Endothelial cell of umbilical vein (primary cell): Measurements from ENCODE around the gene IFI6. TPM values are rescaled to one million over a fixed set of nuclear protein-coding genes. Genes with fewer than 3 reads are reported as not detected.

Source experiments
- BruUV-seq: library from RNA; stranded (reverse); fragments of 400-500 nt; replicated peaks from 2 replicates; lab custom pipeline; 2021; lab: Mats Ljungman, UMichigan
- CTCF ChIA-PET: fragments of 300-600, 350-600 bp; sonication (Branson Sonifier 250); formaldehyde crosslinking; loops from one replicate; lab custom pipeline; 2021; ENCODE audit warnings: antibody characterized with exemption, inconsistent platforms; lab: Charles Lee
- POLR2A ChIA-PET: fragments of 300-600, 350-600 bp; sonication (Branson Sonifier 250); formaldehyde crosslinking; loops from one replicate; lab custom pipeline; 2021; ENCODE audit warnings: antibody characterized with exemption, inconsistent platforms; lab: Charles Lee
- DNase-seq: peaks from one replicate; pipeline ENCODE4 v3.0.0-alpha.2; 2011; ENCODE audit warnings: low read depth, low spot score
- FAIRE-seq: peaks from 2 replicates; lab custom pipeline; 2011; peaks lifted over from hg19 to GRCh38; lab: Jason Lieb, UNC
- H2AFZ ChIP-seq: 2 replicates; pipeline ENCODE4 v1.6.0; 2012; ENCODE audit warnings: low read depth, low read length, control low read depth, inconsistent platforms
- H3K27ac ChIP-seq: 2 replicates; pipeline ENCODE4 v1.5.1; 2011; ENCODE audit warnings: low read depth, mild to moderate bottlenecking, control low read depth, low read length, moderate library complexity; ENCODE audit not compliant: insufficient read depth
- H3K27me3 ChIP-seq, 2 experiments: 2 replicates each; pipeline versions ENCODE4 v1.6.0 to v1.6.1; 2011; ENCODE audit warnings: low read length in 2 of 2, mixed read lengths in 1 of 2; ENCODE audit not compliant: control insufficient read depth in 2 of 2, insufficient read depth in 2 of 2
- H3K36me3 ChIP-seq, 2 experiments: 2 replicates in 1 of 2; 3 replicates in 1 of 2; pipeline ENCODE4 v1.5.1; 2011; ENCODE audit warnings: low read length in 2 of 2, mild to moderate bottlenecking in 1 of 2, moderate library complexity in 1 of 2; ENCODE audit not compliant: control insufficient read depth in 2 of 2, insufficient read depth in 2 of 2; ENCODE audit errors: extremely low read depth in 1 of 2
- H3K4me1 ChIP-seq: 3 replicates; pipeline ENCODE4 v1.5.1; 2011; ENCODE audit warnings: mild to moderate bottlenecking, low read length; ENCODE audit not compliant: control insufficient read depth, insufficient read depth; ENCODE audit errors: extremely low read depth
- H3K4me2 ChIP-seq: 2 replicates; pipeline ENCODE4 v1.6.1; 2011; ENCODE audit warnings: low read length, control low read depth, mixed read lengths; ENCODE audit not compliant: insufficient read depth
- H3K4me3 ChIP-seq, 3 experiments: fragments of 200-600 bp in 1 of 3; sonication (generic), shearing (Covaris generic) in 1 of 3; replicated peaks in 1 of 3; 2 replicates each; pipeline ENCODE4 v1.5.1; 2011 to 2016; ENCODE audit warnings: control low read depth in 3 of 3, low read length in 3 of 3, mild to moderate bottlenecking in 2 of 3, inconsistent platforms in 1 of 3, low read depth in 1 of 3, moderate library complexity in 1 of 3; ENCODE audit not compliant: insufficient read depth in 1 of 3
- H3K79me2 ChIP-seq: 2 replicates; pipeline ENCODE4 v1.6.0; 2012; ENCODE audit warnings: low read length, inconsistent platforms; ENCODE audit not compliant: control insufficient read depth, insufficient read depth
- H3K9ac ChIP-seq: replicated peaks from 2 replicates; pipeline ENCODE3; 2011; ENCODE audit warnings: low read length, control low read depth; ENCODE audit not compliant: insufficient read depth; ENCODE audit errors: extremely low read depth
- H3K9me1 ChIP-seq: replicated peaks from 3 replicates; pipeline ENCODE4 v1.6.0; 2011; ENCODE audit warnings: mild to moderate bottlenecking, low read length; ENCODE audit not compliant: control insufficient read depth, insufficient read depth; ENCODE audit errors: extremely low read depth
- H3K9me3 ChIP-seq: replicated peaks from 2 replicates; pipeline ENCODE4 v1.5.1; 2012; ENCODE audit warnings: low read length, inconsistent platforms; ENCODE audit not compliant: control insufficient read depth, insufficient read depth
- H4K20me1 ChIP-seq: replicated peaks from 2 replicates; pipeline ENCODE3; 2011; ENCODE audit warnings: mild to moderate bottlenecking, low read length; ENCODE audit not compliant: control insufficient read depth, insufficient read depth; ENCODE audit errors: extremely low read depth
- CTCF ChIP-seq, 2 donors: IDR thresholded peaks; 1 replicate in 1 of 2; 2 replicates in 1 of 2; pipeline ENCODE4 v1.5.1; 2011; ENCODE audit warnings: low read length in 2 of 2, mild to moderate bottlenecking in 2 of 2, moderate library complexity in 2 of 2, control low read depth in 1 of 2, inconsistent platforms in 1 of 2, low read depth in 1 of 2; ENCODE audit not compliant: insufficient read depth in 1 of 2; ENCODE audit errors: extremely low read depth in 1 of 2
- EZH2 ChIP-seq: IDR thresholded peaks from 2 replicates; pipeline ENCODE4 v1.6.1; 2012; ENCODE audit warnings: borderline replicate concordance, low read depth, mild to moderate bottlenecking, moderate library complexity, low read length, inconsistent platforms; ENCODE audit not compliant: severe bottlenecking
- FOS ChIP-seq: IDR thresholded peaks from 2 replicates; pipeline ENCODE4 v1.6.1; 2011; ENCODE audit warnings: mild to moderate bottlenecking, low read length, moderate library complexity, borderline replicate concordance; ENCODE audit not compliant: insufficient read depth
- GATA2 ChIP-seq: IDR thresholded peaks from 2 replicates; pipeline ENCODE4 v1.7.0; 2011; ENCODE audit warnings: low read depth, mild to moderate bottlenecking, moderate library complexity, mixed read lengths, low read length; ENCODE audit not compliant: insufficient read length, insufficient read depth
- JUN ChIP-seq: IDR thresholded peaks from 2 replicates; pipeline ENCODE4 v1.6.1; 2011; ENCODE audit warnings: borderline replicate concordance, low read depth; ENCODE audit not compliant: insufficient read length, insufficient read depth
- MYC ChIP-seq: IDR thresholded peaks from one replicate; pipeline ENCODE4 v1.6.1; 2011; ENCODE audit warnings: mild to moderate bottlenecking, low read depth, low read length
- POLR2A ChIP-seq: IDR thresholded peaks from 2 replicates; pipeline ENCODE4 v1.6.1; 2012; ENCODE audit warnings: low read depth, mild to moderate bottlenecking, control low read depth, low read length
- POLR2AphosphoS5 ChIP-seq: IDR thresholded peaks from 2 replicates; pipeline ENCODE4 v1.6.1; 2012; ENCODE audit warnings: low read depth, mild to moderate bottlenecking, control low read depth, low read length, moderate library complexity; ENCODE audit not compliant: insufficient read depth
- dilution Hi-C: fragments of 300-500 bp; cut with MboI; formaldehyde crosslinking; loops from one replicate; pipeline ENCODE4 v1.15.0; 2019; ENCODE audit warnings: low sequenced_read_pairs; ENCODE audit not compliant: extremely low pct_ligation_motif_present
- intact Hi-C: fragments of 100-400 bp; cut with micrococcal nuclease; formaldehyde crosslinking; loops from one replicate; pipeline ENCODE4 v1.10.0; 2022
- polyA plus RNA-seq, 4 experiments: library from polyadenylated mRNA; depleted of rRNA in 3 of 4; stranded (reverse) in 3 of 4; unstranded in 1 of 4; fragments of >200 nt; gene quantifications; 2 replicates each; pipeline versions ENCODE4 v1.2.1 to v1.2.3, GENCODE V29; 2011 to 2012; ENCODE audit warnings: missing spikeins in 1 of 4
- total RNA-seq: library from RNA; stranded (reverse); gene quantifications from 2 replicates; pipeline ENCODE4 v1.2.3, GENCODE V29; 2021
- TF ChIP-seq, protein P1 (sequence below): IDR thresholded peaks from 2 replicates; pipeline ENCODE4 v1.6.1; 2011; ENCODE audit not compliant: insufficient read depth, insufficient read length

The IFI6 gene
- total and polyA plus RNA-seq, 2 donors (not counting 3 experiments of a cell fraction or from before 2014, with no cell fraction given), result 28.4 to 47.9 TPM

DNA sequence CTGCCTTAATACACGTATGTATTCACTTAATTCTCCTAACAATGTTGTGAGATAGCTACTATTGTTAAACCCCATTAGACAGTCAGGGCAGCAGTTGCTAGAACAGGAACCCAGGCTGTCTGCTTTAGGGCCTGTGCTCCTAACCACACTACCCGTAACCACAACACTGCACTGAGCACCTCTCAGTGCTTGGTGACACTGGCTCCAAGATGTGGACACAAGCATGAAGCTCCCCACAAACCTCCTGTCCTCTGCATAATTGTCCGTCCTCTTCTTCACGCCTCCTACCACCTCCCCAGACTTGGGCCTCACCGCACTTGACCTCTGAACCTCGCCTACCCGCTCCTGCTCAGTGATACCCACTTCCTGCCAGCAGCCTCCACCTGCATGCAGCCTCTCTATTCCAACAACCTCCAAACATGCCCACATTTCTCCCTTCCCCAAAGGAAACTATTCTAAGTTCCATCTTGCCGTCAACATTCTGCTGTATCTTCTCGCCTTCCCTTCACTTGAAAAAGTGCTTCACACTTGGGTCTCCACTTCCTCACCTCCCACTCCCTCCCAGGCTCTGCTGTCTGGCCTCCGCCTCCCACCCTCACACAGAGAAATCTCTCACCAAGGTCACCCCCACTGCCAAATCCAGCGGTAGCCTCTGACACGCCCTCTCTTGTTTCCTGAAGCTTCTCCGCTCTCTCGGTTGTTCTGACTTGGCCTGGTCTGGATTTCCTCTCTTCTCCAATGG lies 53.5 kb downstream of the IFI6 start:
- peaks cover 24% of the 10 kb centered on the region for H3K4me1 ChIP-seq

More for the DNA sequence above, 53.5 kb downstream of the IFI6 start:
- Histone ChIP-seq H3K9me3 (no peaks in the 10 kb centered on the region), H3K36me3 (no peaks in the 10 kb centered on the region), H3K9me1 (no peaks in the 10 kb centered on the region), H3K27me3 (no peaks in the 10 kb centered on the region), H3K4me2 (no peak overlapping the region), H2AFZ (no peak overlapping the region), H4K20me1 (no peaks in the 10 kb centered on the region), H3K27ac (no peak overlapping the region), H3K9ac (no peak overlapping the region), H3K4me3 (no peak overlapping the region), H3K79me2 (no peaks in the 10 kb centered on the region)
- BruUV-seq, result no TSS peak
- DNase-seq (no peak), FAIRE-seq (no peak)
- dilution Hi-C loops (no loop called here), intact Hi-C loops (no loop called here)
- TF ChIP-seq POLR2AphosphoS5, result no peak
- TF ChIP-seq JUN, result no peak
- TF ChIP-seq EZH2, result no peak
- no peak for TF ChIP-seq FOS
- no peak for TF ChIP-seq GATA2
- TF ChIP-seq, protein P1, sequence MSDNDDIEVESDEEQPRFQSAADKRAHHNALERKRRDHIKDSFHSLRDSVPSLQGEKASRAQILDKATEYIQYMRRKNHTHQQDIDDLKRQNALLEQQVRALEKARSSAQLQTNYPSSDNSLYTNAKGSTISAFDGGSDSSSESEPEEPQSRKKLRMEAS, result no peak
- no peak for TF ChIP-seq CTCF (IDR thresholded peaks at IDR 0.05; ENCODE audit: extremely low read depth in 1 of 2, insufficient read depth in 1 of 2, low read depth in 1 of 2, low read length in 2 of 2)
- no peak for TF ChIP-seq MYC
- no peak for TF ChIP-seq POLR2A
- ChIA-PET CTCF (interaction anchor here (1.0 to 15.8 kb wide), 4 partner anchors 12 to 51 kb away, joined by 3 to 306 read pairs (median 6); no protein-coding TSS in a partner anchor), POLR2A (no interaction called here)
